Measurements from ENCODE around the gene LBR.

DNA sequence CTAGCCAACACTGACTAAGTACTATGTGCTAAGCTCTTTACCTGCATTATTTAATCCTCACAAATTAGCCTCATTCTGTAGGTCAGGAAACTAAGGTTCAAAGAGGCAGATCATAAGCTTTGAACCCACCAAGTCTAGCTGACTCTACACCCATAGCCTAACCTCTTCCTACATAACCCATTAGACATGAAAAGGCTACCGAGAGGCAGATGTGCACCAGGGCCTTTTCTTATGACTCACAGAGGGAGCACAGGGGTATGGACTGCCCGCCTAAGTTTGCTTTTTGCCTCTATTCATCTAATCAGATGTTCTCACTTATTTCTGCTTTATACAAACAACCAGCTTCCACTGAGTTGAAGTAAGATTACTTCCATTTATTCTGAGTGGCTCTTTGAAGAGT, 31.5 kb downstream of the LBR start:
- TF ChIP-seq, protein P1, sequence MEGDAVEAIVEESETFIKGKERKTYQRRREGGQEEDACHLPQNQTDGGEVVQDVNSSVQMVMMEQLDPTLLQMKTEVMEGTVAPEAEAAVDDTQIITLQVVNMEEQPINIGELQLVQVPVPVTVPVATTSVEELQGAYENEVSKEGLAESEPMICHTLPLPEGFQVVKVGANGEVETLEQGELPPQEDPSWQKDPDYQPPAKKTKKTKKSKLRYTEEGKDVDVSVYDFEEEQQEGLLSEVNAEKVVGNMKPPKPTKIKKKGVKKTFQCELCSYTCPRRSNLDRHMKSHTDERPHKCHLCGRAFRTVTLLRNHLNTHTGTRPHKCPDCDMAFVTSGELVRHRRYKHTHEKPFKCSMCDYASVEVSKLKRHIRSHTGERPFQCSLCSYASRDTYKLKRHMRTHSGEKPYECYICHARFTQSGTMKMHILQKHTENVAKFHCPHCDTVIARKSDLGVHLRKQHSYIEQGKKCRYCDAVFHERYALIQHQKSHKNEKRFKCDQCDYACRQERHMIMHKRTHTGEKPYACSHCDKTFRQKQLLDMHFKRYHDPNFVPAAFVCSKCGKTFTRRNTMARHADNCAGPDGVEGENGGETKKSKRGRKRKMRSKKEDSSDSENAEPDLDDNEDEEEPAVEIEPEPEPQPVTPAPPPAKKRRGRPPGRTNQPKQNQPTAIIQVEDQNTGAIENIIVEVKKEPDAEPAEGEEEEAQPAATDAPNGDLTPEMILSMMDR (IDR thresholded peaks at IDR 0.05), result no peak
- no peak for TF ChIP-seq EP300 (IDR thresholded peaks at IDR 0.05)

Measured in ovary (tissue), 3 donors.